Measurements from ENCODE around the gene ERC2. TPM values are rescaled to one million over a fixed set of nuclear protein-coding genes. Genes with fewer than 3 reads are reported as not detected.
"Not testable (repeated sequence)": the region's sequence is repeated elsewhere in the genome, so short reads cannot be mapped to it uniquely, and the experiment has no call there.

The ERC2 gene
- 0.32 and 0.36 TPM in 2 replicates for total RNA-seq
- 1.3 TPM for polyA plus RNA-seq (2012)

GRCh38 chr3:56468184-56469106 lies at the start of gene ERC2:
Gene ERC2 (minus strand): TSS chr3:56468467.
- DNase-seq (ENCODE audit: low read depth): no peak

DNA sequence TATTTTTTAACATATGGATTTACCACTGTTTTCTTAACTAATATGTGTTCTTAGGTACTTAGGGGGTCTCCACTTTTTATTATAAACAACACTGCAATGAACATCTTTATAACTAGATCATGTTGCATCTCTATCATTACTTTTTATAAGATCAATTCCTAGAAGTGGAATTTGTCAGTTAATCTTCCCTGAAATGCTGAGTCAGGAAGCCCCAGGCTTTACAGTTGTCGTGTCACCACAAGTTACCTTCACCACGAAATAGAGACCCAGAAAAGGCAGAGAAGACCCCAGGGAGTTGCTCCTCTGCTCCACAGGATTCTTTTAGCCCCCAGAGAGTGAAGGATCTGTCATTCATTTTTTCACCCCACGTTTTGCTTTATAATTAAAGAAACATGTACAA lies 34.5 kb upstream of the ERC2 start:
- DNase-seq (ENCODE audit: low read depth): no peak

- DNase-seq (ENCODE audit: low read depth): not testable (repeated sequence)
These were observed 28.1 kb upstream of the ERC2 start for GRCh38 chr3:56496376-56496775.

DNA sequence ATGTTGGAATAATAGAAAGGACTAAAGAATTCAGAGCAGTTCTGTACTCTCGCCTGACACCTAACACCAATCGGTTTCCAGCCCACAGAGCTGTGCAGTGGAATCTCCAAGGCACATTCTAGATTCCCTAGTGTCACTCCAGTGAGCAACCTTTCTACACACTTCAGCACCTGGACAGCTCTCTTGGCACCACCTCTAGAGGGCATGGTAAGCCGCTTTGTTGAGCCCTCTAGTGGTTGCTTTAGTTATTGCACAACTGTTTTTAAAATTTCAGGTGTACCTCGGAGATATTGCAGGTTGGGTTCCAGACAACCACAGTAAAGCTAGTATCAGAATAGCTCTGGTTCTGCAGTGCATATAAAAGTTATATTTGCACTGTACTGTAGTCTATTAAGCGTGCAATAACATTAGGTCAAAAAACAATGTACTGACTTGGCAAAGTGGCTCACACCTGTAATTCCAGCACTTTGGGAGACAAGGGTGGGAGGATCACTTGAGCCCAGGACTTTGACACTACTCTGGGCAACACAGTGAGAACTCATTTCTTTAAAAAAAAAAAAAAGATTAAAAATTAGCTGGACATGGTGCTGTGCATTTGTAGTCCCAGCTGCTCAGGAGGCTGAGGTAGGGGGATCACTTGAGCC lies 26.5 kb upstream of the ERC2 start:
- DNase-seq (ENCODE audit: low read depth): peak; percentile 90

DNA sequence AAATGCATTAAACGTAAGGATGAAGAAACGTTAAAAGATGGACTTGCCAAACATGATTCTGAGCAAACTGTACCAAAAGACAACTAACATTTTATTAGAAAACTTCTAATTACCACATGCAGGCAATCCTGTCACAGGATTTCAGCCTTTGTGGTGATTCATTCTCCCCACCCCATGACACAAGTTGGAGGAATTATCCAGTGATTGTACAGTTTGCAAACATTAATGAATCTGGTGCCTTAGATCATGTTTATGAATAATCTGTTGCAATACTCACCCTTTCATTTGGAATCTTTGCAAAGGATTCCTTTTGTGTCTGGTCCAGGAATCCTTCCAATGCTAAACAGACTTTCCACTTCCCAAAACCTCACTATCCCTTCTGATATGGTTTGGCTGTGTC lies 23.3 kb upstream of the ERC2 start:
- DNase-seq (ENCODE audit: low read depth): no peak

DNA sequence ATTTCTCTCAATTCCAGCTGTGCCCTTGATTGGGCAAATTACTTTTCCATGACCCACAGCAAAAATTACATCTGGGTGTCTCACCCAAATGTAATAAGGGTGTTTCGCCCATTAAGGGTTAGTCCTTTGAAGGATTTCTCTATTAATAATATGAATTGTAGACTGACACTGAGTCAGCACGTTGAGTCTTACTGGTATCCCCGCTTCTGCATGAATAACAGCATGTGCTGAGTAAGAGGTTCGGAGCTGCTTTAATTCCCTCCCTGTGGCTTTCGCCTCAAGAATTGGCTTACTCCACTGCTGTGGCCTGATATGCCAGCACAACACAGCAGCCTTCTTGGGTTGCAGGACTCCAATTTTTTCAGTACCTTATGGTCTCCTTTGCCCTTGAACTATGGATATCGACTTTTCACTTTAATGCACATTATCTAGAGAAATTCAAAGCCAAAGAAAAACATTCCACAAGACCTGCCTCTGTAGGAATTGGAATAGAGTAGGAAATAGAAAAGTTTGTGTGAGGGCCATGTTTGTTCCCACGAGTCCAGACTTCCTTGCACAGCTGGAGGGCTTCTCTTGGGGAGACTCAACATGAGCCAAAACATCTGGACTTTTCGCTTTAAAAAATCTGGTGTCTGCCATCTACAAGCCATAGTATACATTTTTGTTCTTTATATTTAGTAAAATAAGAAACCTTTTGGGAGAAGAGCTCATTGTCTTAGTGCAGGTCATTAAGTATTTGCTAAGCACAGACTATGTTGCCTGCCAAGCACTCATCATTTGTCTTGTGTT lies 20.7 kb upstream of the ERC2 start:
- DNase-seq (ENCODE audit: low read depth): no peak

- DNase-seq (ENCODE audit: low read depth): no peak
These were observed 16.3 kb upstream of the ERC2 start for GRCh38 chr3:56484525-56485032.

GRCh38 chr3:56484122-56484521 lies 15.9 kb upstream of the ERC2 start:
- peak; percentile 49 for DNase-seq (ENCODE audit: low read depth)

DNA sequence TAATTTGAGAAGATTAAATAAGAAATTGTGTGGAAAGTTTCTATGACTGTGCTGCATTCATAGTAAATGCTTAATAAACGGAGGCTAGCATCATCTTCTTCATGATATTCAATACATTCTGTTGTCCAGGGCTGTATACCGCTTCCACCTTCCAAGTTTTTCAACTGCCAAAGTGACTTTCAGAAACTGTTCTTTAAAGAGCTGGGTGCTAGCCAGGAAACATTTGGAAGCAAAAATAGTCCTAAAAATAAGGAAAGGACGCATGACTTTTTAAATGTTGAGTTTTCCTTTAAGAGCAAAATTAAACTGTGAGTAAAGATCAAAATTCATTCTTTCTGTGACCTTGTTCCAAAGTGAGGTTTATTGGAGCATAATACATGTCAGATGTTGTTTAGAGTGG lies 9.4 kb upstream of the ERC2 start:
- DNase-seq (ENCODE audit: low read depth): no peak

- DNase-seq (ENCODE audit: low read depth): no peak
These were observed 8.5 kb upstream of the ERC2 start for GRCh38 chr3:56476771-56477170.

- no peak for DNase-seq (ENCODE audit: low read depth)
These were observed 3.5 kb upstream of the ERC2 start for GRCh38 chr3:56471771-56472170.

DNA sequence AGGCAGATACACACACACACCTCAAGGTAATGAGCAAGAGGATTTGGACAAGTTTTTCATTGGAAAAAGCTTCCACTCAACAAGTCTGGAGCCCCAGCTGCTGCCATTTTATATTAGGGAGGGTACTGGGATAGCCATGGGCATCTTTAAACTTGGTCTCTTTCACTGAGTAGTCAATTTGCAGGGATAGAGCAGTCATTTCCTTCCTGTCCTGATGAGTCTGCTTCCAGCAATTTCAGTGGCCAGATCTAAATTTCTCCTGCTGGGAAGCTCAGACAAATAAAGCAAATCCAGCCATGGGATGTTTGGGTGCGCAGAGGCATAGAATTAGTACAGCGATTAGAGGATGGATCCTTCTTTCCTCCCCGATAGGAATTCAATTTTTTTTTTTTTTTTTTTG lies 874 bp upstream of the ERC2 start:
- DNase-seq (ENCODE audit: low read depth): no peak

GRCh38 chr3:56467801-56468183 lies 475 bp downstream of the ERC2 start:
- no peak for DNase-seq (ENCODE audit: low read depth)

DNA sequence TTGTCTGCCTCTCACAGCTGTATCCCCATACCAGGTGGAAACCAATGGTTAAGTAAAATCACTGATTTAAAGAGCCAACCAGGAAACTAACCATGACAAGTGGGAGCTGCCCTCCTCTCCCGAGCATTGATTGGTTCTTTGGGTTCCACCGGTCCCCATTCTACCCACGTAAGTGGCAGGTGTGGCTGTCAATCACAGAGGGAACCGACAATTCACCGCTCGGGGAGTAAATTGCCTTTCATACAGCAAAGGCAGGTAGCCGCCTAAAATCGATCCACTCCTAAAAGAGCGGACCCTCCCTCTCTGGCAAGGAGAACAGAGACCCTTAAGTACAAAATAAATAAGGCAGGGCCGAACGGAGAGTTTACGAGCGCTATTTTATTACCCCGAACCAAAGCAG lies 1.2 kb downstream of the ERC2 start:
- DNase-seq (ENCODE audit: low read depth): peak; percentile 41

- no peak for DNase-seq (ENCODE audit: low read depth)
These were observed 8.5 kb downstream of the ERC2 start for GRCh38 chr3:56459719-56460118.

- no peak for DNase-seq (ENCODE audit: low read depth)
These were observed 9.2 kb downstream of the ERC2 start for GRCh38 chr3:56459104-56459496.

- DNase-seq (ENCODE audit: low read depth): no peak
These were observed 9.7 kb downstream of the ERC2 start for GRCh38 chr3:56458496-56459103.

- DNase-seq (ENCODE audit: low read depth): no peak
These were observed 12.2 kb downstream of the ERC2 start for GRCh38 chr3:56456117-56456516.

DNA sequence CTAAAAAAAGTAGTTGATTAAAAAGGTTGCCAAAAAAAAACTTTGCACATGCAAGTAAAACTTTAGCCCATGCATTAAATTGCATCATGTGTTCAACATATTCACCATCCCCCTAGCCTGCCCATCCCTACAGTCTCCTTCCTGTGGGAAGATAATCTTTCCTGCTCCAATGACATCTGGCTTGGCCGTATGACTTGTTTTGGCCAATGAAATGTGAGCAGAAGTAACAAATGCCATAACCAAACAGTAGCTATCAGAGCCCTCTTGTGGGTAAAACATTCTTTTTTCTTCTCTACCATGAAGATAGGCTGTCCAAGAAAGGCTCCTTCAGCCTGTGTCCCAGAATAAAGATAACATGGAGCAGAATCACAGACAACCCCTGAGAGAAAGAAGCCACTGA lies 15.3 kb downstream of the ERC2 start:
- no peak for DNase-seq (ENCODE audit: low read depth)

DNA sequence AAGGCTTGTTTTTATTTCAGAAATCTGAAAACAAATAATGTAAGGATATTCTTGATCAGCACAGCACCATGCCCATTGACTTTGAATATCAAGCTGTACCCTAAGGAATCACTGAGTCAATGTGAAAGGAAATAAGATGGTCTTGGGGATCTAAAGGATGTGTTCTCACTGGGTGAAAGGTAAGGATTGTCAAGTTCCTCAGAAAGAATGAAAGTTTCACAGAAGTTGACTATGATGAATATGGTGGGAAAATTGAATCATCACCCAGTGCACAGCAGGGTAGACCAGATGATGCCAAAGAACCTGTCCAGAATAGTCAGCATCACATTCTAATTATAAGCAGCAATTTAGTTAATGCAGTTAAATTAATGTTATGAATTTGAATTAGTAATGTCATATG lies 16.2 kb downstream of the ERC2 start:
- DNase-seq (ENCODE audit: low read depth): no peak

DNA sequence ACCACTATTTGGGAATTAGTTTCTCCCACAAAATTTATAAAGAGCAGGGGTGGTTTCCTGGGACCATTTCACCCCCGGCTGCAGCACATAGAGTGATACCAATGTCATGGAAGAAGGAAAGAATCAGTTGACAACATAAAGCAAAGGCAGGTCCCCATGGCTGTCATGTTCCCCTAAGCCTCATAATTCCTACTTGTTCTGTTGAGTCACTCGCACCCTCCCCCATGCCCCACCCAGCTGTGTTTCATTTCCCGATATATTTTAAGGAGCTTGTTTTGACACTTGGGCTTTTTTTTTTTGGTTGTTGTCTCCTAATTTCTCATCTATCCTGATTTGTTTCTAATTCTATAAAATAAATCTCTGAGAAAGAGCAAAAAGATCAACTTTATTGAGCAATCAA lies 24.9 kb downstream of the ERC2 start:
- DNase-seq (ENCODE audit: low read depth): no peak

Measured in myocyte (in vitro differentiated cells).